ENCODE results near the gene C1QBP.

GRCh38 chr17:5473906-5474305 is 35.0 kb upstream of the C1QBP start:
- TF ChIP-seq CTCF (IDR thresholded peaks at IDR 0.05 in 4 of 5, conservative IDR thresholded peaks at IDR 0.05 in 1 of 5): no peak
- no peak for TF ChIP-seq POLR2A (IDR thresholded peaks at IDR 0.05)
